OCI-LY1 (cell line): ENCODE data around the gene MAPK11.

Source experiments
- H2AFZ ChIP-seq: fragments of 200-600 bp; sonication (generic), shearing (Covaris generic); 2 replicates; pipeline ENCODE4 v1.6.0; 2014; ENCODE audit warnings: antibody characterized with exemption, mild to moderate bottlenecking, low read length
- H3F3A ChIP-seq: fragments of 200-600 bp; sonication (generic), shearing (Covaris generic); 2 replicates; pipeline ENCODE4 v1.6.0; 2014; ENCODE audit warnings: mild to moderate bottlenecking, antibody characterized with exemption, low read length, moderate library complexity; ENCODE audit not compliant: insufficient read depth
- H3K27ac ChIP-seq: fragments of 200-600 bp; sonication (generic); 2 replicates; pipeline ENCODE4 v1.5.1; 2014; ENCODE audit warnings: low read length, mixed run types, mild to moderate bottlenecking, low read depth; ENCODE audit not compliant: poor library complexity, severe bottlenecking
- H3K27me3 ChIP-seq: fragments of 200-600 bp; sonication (generic); 2 replicates; pipeline ENCODE4 v1.6.0; 2014; ENCODE audit warnings: antibody characterized with exemption, mild to moderate bottlenecking, low read length, moderate library complexity; ENCODE audit not compliant: insufficient read depth
- H3K36me3 ChIP-seq: fragments of 200-600 bp; sonication (generic); 2 replicates; pipeline ENCODE4 v1.6.1; 2014; ENCODE audit warnings: mild to moderate bottlenecking, antibody characterized with exemption, low read length, moderate library complexity, mixed read lengths; ENCODE audit not compliant: insufficient read depth
- H3K4me1 ChIP-seq: fragments of 200-600 bp; sonication (generic); 2 replicates; pipeline ENCODE4 v1.5.1; 2014; ENCODE audit warnings: mild to moderate bottlenecking, low read length, moderate library complexity; ENCODE audit not compliant: insufficient read depth, severe bottlenecking
- H3K4me2 ChIP-seq: fragments of 200-600 bp; sonication (generic), shearing (Covaris generic); 2 replicates; pipeline ENCODE4 v1.6.1; 2014; ENCODE audit warnings: low read length
- H3K4me3 ChIP-seq: fragments of 200-600 bp; sonication (generic); 2 replicates; pipeline ENCODE4 v1.5.1; 2014; ENCODE audit warnings: low read length, low read depth, mild to moderate bottlenecking, mixed read lengths; ENCODE audit not compliant: poor library complexity, severe bottlenecking
- H3K79me2 ChIP-seq: fragments of 200-600 bp; shearing (Covaris generic); 2 replicates; pipeline ENCODE4 v1.6.1; 2016; ENCODE audit warnings: mixed run types, low read length, mixed read lengths; ENCODE audit not compliant: insufficient read depth
- H3K9ac ChIP-seq: fragments of 200-600 bp; sonication (generic), shearing (Covaris generic); 2 replicates; pipeline ENCODE4 v1.6.1; 2014; ENCODE audit warnings: mild to moderate bottlenecking, low read length, mixed read lengths
- H3K9me2 ChIP-seq: fragments of 200-600 bp; sonication (generic), shearing (Covaris generic); 2 replicates; pipeline ENCODE4 v1.6.1; 2014; ENCODE audit warnings: low read depth, mild to moderate bottlenecking, low read length, mixed read lengths
- H3K9me3 ChIP-seq: fragments of 200-600 bp; shearing (Covaris generic); 2 replicates; pipeline ENCODE4 v1.6.1; 2014; ENCODE audit warnings: low read length, mixed read lengths
- H4K20me1 ChIP-seq: fragments of 200-600 bp; sonication (generic), shearing (Covaris generic); 2 replicates; pipeline ENCODE4 v1.6.0; 2016; ENCODE audit warnings: mild to moderate bottlenecking, low read length; ENCODE audit not compliant: insufficient read depth
- CTCF ChIP-seq: fragments of 200-600 bp; sonication (generic), shearing (Covaris generic); IDR thresholded peaks from 2 replicates; pipeline ENCODE4 v1.5.1; 2017; ENCODE audit warnings: mild to moderate bottlenecking, antibody characterized with exemption, low read length, moderate library complexity, mixed read lengths
- EZH2 ChIP-seq: fragments of 200-600 bp; sonication (generic), shearing (Covaris generic); IDR thresholded peaks from 2 replicates; pipeline ENCODE4 v1.8.0; 2017; ENCODE audit warnings: borderline replicate concordance, mixed run types, mild to moderate bottlenecking, antibody characterized with exemption, low read length, moderate library complexity, mixed read lengths

MAPK11 gene

DNA sequence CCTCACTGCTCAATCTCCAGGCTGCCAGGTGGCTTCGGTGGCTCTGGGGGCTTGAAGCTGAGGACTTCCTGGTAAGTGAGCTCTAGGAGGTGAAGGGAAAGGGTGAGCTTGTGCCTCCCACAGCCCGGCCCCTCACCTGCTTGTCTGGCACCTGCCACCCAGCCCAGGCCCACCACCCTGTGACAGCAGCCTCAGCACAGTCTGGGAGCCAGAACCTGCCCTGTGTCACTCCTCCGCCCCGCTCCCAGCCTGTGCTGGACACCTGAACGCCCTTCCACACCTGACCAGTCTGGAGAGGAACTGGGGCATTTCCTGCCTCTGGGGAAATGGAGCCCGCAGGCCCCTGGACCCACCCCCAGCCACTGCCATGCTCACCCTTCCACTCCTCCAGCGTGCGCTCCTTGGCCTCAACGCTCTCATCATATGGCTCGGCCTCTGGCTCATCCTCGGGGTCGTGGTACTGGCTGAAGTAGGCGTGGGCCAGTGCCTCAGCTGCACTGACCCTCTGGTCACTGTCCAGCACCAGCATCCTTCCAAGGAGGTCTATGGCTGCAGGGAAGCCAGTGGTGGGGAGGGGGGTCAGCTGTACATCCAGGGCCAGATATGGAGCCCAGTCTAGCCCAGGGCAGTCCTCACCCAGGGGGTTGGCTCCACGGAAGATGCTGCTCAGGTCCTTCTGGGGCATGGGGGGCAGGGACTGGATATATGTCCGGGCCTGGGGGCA, 5.1 kb downstream of the MAPK11 start:
- no peaks in the 10 kb centered on the region for H3K9me2 ChIP-seq
- no peak overlapping the region for H3K4me2 ChIP-seq
- no peaks in the 10 kb centered on the region for H3K36me3 ChIP-seq
- no peaks in the 10 kb centered on the region for H4K20me1 ChIP-seq
- no peak for TF ChIP-seq CTCF
- no peak for TF ChIP-seq EZH2
- H3F3A ChIP-seq, result no peaks in the 10 kb centered on the region
- peaks cover 4% of the 10 kb centered on the region; the same call in 1 of the 2 replicates for H3K79me2 ChIP-seq
- H3K4me1 ChIP-seq, result peaks cover 38% of the 10 kb centered on the region
- no peak overlapping the region for H2AFZ ChIP-seq
- no peak overlapping the region for H3K9ac ChIP-seq
- no peaks in the 10 kb centered on the region for H3K27me3 ChIP-seq
- H3K27ac ChIP-seq, result no peak overlapping the region
- H3K9me3 ChIP-seq, result no peaks in the 10 kb centered on the region
- H3K4me3 ChIP-seq, result no peak overlapping the region

DNA sequence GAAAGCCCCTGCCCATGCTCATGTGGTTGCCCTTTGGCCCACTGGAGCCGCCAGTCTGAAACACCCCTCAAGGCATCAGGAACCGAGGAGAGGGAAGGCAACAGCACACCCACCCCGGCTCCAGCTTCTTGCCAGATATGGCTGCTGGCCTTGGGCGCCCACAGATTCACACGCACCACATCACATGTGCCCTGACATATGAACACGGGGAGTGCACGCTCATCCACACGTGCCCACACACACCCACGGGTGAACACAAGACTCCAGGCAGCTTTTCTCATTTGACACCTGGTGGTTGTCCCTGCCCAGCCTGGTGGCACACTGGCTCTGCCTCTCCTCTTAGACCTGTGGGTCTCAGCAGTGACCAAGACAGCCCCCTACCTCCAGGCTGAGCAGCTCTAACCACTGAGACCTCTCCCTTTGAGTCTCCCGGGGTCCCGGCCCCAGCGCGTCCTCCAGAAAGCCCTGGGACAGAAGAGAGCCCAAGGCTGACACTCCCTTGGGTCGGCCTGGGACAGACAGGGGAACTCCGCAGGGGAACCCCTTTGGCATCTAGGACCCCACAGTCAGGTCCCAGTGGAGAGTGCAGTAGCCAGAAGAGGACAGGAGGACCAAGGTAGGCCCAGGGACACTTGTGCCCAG, 6.0 kb downstream of the MAPK11 start:
- H3K79me2 ChIP-seq, result peaks cover 4% of the 10 kb centered on the region; the same call in 1 of the 2 replicates
- no peak overlapping the region for H3K27ac ChIP-seq
- no peak for TF ChIP-seq CTCF
- TF ChIP-seq EZH2, result no peak
- H2AFZ ChIP-seq, result no peak overlapping the region
- H3K9me3 ChIP-seq, result no peaks in the 10 kb centered on the region
- H3F3A ChIP-seq, result no peaks in the 10 kb centered on the region
- no peak overlapping the region for H3K4me2 ChIP-seq
- no peaks in the 10 kb centered on the region for H3K27me3 ChIP-seq
- H3K36me3 ChIP-seq, result 0 out of 2 replicates have a peak, but pooled peaks cover under 1% of the 10 kb centered on the region
- no peaks in the 10 kb centered on the region for H3K9me2 ChIP-seq
- no peak overlapping the region for H3K9ac ChIP-seq
- H3K4me3 ChIP-seq, result no peak overlapping the region
- H3K4me1 ChIP-seq, result peaks cover 37% of the 10 kb centered on the region
- no peaks in the 10 kb centered on the region for H4K20me1 ChIP-seq

GRCh38 chr22:50262973-50263617, 7.1 kb downstream of the MAPK11 start:
- no peaks in the 10 kb centered on the region for H3K9me3 ChIP-seq
- no peak overlapping the region; the same call in 1 of the 2 replicates for H3K4me2 ChIP-seq
- no peak overlapping the region for H2AFZ ChIP-seq
- H4K20me1 ChIP-seq, result no peaks in the 10 kb centered on the region
- peaks cover 9% of the 10 kb centered on the region for H3K36me3 ChIP-seq
- peaks cover 28% of the 10 kb centered on the region for H3K4me1 ChIP-seq
- no peaks in the 10 kb centered on the region for H3K9me2 ChIP-seq
- peaks cover 4% of the 10 kb centered on the region; the same call in 1 of the 2 replicates for H3K79me2 ChIP-seq
- no peaks in the 10 kb centered on the region for H3K27me3 ChIP-seq
- no peak for TF ChIP-seq EZH2
- no peak for TF ChIP-seq CTCF
- H3F3A ChIP-seq, result no peaks in the 10 kb centered on the region
- peak overlapping the region; percentile 34 for H3K27ac ChIP-seq
- no peak overlapping the region for H3K4me3 ChIP-seq
- H3K9ac ChIP-seq, result no peak overlapping the region
